NOMO-1 treated with DMSO at 0.1 percent for 48 hours (cell line): Measurements from ENCODE around the gene UBA52.
"Not testable (repeated sequence)": the region's sequence is repeated elsewhere in the genome, so short reads cannot be mapped to it uniquely, and the experiment has no call there.

Experiments used
- DNase-seq: peaks from one replicate; lab custom pipeline; 2025; ENCODE audit not compliant: unreplicated experiment; lab: John Stamatoyannopoulos, UW

UBA52 gene

GRCh38 chr19:18571564-18572344 lies at the start of gene UBA52:
TSS of gene UBA52 (plus strand) at chr19:18571857. CDS start at chr19:18573301, 1,444 bp downstream.
- DNase-seq: peak; percentile 94

GRCh38 chr19:18522124-18522861 lies 49.4 kb upstream of the UBA52 start:
- DNase-seq: peak; percentile 100

GRCh38 chr19:18522862-18523440 lies 48.7 kb upstream of the UBA52 start:
- not testable (repeated sequence) for DNase-seq

- no peak for DNase-seq
These were observed 47.8 kb upstream of the UBA52 start for GRCh38 chr19:18523841-18524240.

- DNase-seq: no peak
These were observed 45.3 kb upstream of the UBA52 start for GRCh38 chr19:18526316-18526715.

- DNase-seq: no peak
These were observed 41.9 kb upstream of the UBA52 start for GRCh38 chr19:18529782-18530181.

GRCh38 chr19:18531485-18531884 lies 40.2 kb upstream of the UBA52 start:
- DNase-seq: no peak

- DNase-seq: no peak
These were observed 39.3 kb upstream of the UBA52 start for GRCh38 chr19:18532168-18532890.

- no peak for DNase-seq
These were observed 38.6 kb upstream of the UBA52 start for GRCh38 chr19:18533058-18533457.

GRCh38 chr19:18536475-18536874 lies 35.2 kb upstream of the UBA52 start:
- DNase-seq: no peak

GRCh38 chr19:18537431-18537830 lies 34.2 kb upstream of the UBA52 start:
- DNase-seq: no peak

- no peak for DNase-seq
These were observed 33.5 kb upstream of the UBA52 start for GRCh38 chr19:18538115-18538514.

GRCh38 chr19:18539372-18539771 lies 32.3 kb upstream of the UBA52 start:
- DNase-seq: no peak

GRCh38 chr19:18540200-18540599 lies 31.5 kb upstream of the UBA52 start:
- DNase-seq: not testable (repeated sequence)

GRCh38 chr19:18541258-18541991 lies 30.2 kb upstream of the UBA52 start:
- DNase-seq: no peak

- DNase-seq: no peak
These were observed 29.4 kb upstream of the UBA52 start for GRCh38 chr19:18541992-18542940.

- peak; percentile 82 for DNase-seq
These were observed 28.5 kb upstream of the UBA52 start, which contains the start of gene FKBP8 for GRCh38 chr19:18542941-18543813. TSS of gene FKBP8 (minus strand) at chr19:18543573. CDS start at chr19:18541970, 1,603 bp downstream.

GRCh38 chr19:18543814-18544475 lies 27.7 kb upstream of the UBA52 start:
- peak; percentile 89 for DNase-seq
